ENCODE data around the gene DCDC2.

- TF ChIP-seq JUN (CRISPR knock-in tag; IDR thresholded peaks at IDR 0.05) = no peak
- no peak for TF ChIP-seq FOXJ3 (CRISPR knock-in tag; IDR thresholded peaks at IDR 0.05; ENCODE audit: borderline replicate concordance)
Measured at GRCh38 chr6:24405262-24405661, 47.4 kb upstream of the DCDC2 start.
